GM21528 (cell line): ENCODE data around the gene SPCS1.
A peak's percentile ranks its signal among the peaks of the same experiment; 100 is the strongest.

ENCODE experiments used
- ATAC-seq: cut with Tn5 transposase; IDR thresholded peaks from one replicate; pipeline ENCODE4 v1.9.1; 2021; ENCODE audit warnings: mild to moderate bottlenecking, moderate library complexity; ENCODE audit not compliant: unreplicated experiment, low FRiP score

SPCS1 gene

DNA sequence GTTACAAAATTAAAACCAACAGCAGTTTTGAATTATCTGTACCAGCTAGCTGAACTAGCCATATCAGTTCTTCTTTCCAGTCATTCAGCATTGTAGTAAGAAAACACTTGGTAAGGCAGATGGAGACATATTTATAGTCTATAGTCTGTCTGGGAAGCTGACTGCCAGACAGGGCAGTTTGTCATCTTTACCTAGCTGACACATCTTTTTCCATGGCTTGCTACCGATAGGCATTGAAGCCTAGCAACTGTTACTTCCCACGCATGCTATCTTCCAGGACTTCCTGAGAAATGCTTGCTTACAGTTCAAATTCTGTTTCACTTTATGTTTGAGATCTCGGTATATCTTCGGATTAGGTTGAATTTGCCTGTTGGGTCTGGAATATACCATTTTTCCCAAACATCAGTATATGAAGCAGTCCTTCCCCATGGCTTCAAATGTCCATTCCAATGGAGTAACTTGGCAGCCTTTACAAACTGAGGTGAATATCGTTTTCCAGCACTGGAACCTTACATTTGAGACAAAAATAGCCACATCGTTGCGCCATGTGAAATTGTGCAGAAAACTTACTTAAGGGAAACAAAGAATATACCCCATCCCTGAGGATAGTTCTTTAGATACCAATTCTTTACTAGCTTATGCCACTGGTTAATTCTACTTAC lies 11.2 kb upstream of the SPCS1 start:
- ATAC-seq: no peak

DNA sequence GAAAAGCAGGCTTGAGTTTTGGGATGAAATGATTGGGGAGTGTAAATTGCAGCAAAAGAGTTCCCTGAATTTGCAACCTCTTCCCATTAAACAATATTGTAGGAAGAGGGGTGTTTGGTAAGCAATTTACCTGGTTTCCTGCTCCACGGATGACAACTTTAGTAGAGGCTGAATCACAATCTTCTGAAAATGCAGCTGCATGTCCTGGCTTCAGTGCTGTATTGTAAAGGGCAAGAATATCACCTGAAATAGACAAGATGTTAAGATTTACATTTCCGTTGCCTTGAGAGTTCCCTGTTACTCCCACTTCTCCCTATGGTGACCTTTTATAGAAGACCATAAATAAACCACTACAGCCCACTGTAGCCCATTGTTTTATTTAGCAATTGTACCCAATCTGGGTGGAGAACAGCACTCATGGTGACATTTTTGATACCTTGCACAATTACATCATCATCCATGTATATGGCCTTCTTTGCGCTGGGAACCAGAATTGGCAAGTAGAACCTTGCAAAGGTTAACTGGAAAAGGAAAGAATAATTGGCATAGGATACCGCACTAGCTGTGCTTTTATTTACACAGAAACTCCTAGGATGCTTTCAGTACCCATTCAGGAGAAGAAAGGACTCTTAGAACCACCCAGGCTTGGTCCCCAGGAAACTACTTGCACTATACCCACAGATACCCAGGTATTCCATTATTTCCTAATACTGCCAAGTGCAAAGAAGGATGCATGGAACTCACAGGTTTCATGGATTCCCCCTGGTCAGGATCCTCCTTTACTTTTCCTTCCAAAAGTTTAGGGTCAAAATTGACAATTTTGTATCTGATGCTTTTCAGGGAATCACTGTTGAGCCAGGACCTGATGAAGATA lies 9.9 kb upstream of the SPCS1 start:
- ATAC-seq: no peak

DNA sequence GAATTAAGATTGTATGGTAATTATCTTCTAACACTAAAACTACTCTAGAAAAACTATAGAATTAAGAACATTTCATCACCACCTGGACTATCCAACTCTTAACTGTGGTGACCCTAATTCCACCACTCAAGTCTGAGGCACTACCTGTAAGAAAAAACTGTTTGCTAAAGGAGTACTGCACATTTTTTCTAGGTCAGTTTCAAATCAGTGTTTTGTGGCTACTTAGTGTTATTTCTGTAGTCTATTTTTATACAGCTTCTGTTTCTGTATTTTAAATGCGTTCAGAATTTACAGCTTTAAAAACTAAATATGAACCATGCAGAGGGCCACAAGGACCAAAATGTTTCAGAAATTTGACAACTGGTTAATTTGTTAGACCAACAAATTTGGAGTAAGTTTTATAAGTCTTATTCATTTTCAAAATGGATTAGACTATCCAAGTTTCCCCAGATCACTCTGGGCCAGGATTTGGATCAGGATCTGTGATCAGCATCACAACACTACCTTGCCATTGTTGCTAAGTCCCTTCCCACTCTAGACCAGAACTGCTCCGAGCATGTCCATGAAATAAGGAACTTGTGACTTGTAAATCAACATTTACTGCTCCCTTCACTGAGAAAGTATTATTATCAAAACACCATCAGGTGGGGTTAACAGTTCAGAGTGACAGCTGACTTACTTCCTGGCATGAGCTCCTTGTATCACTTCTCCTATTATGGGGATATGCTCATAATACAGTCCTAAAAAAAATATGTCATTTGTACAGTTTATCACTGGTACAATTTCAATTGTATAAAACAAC lies 8.9 kb upstream of the SPCS1 start:
- ATAC-seq: no peak

DNA sequence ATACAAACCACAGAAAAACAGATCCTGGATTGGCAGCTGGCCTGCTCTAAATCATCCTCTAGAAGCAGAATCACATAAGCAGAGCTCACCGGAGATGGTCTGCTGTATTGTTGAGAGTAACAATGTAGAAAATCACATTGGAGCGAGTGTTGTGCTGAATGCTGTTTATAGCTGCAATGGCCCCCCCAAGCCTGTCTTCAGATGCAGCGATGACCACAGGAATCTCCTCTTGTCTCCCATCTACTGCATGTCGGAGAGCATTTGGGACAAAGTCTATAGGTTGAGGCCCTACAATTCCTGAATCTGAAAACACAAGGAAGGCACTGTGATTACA lies 8.3 kb upstream of the SPCS1 start:
- ATAC-seq: no peak

DNA sequence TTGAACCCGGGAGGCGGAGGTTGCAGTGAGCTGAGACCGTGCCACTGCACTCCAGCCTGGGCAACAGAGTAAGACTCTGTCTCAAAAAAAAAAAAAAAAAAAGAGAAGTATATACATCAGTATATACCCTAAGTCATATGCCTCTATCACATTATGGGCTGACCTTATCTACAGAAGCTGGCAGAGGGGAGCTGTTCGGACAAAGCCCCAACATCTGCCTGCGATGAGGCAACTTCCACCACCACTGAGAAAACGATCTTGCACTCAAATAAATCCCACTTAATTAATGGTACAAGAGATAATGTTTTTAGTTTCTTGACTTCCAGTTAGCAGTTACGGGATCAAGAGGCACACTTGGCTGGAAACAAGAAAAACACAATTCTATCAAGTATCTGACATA lies 2.6 kb upstream of the SPCS1 start:
- ATAC-seq: no peak

DNA sequence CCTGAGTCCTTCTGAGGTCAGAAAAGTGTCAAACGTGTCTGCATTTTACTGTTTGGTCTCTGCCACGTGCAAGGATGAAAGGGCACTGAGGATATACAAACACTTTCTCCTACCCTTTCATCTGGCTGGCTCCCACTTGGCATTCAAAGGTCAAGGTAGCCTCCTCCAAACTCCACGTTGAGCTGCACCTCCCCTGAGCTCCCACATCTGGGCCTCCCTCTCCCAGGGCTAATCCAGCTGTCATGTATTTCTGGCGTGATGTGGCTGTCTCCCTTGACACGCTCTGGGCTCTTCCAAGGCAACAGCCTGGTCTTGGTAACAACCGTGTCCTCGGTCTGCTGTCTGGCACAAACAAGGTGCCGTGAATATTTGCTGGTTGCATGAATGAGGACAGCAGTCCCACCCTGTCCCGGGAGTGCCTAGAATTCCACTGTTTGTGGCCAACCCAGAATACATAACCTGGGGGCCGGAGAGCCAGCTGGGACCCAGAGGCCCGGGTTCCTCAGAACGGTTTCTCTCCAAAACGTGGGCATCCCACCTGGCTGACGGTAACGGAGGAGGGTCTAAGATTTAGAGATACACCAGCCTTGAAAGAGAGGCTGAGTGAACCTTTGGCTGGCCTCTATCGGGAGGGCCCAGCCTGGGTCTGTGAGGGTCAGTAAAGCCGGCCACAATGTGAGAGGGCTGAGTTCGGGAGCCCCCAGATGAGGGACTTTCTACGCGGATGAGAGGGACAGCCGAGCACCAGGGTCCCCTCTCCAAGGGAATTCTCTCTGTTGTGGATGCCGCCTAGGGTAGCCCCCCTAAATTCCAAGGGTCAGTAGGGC lies 1.1 kb upstream of the SPCS1 start:
- ATAC-seq: peak; percentile 7

DNA sequence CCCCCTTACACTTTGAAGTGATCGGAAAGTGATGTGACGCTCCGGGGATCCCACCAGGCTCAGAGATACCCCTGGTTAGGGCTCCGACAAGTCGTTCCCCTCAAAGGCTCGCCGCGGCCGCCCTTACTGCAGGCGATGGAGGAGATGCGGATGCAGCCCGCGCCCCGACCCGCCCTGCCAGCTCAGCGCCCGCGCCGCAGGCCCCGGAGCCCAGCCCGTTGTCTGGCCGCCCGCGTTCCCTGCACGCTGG lies 543 bp upstream of the SPCS1 start:
- no peak for ATAC-seq

DNA sequence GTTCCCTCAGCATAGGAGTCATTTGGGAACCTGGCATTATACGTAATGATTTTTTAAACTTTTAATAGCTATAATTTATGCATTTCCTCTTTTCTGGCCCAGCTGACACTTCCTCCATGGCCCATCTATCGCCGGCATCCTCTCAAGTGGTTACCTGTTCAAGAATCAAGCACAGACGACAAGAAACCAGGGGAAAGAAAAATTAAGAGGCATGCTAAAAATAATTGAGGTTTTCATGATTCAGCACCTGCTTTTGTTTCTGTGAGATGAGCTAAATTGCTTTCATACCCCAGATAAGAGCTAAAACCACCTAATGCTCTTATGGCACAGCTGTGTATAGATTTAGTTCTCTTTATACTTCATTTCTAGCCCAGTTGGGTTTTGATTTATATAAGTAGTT lies 1.7 kb downstream of the SPCS1 start:
- no peak for ATAC-seq

DNA sequence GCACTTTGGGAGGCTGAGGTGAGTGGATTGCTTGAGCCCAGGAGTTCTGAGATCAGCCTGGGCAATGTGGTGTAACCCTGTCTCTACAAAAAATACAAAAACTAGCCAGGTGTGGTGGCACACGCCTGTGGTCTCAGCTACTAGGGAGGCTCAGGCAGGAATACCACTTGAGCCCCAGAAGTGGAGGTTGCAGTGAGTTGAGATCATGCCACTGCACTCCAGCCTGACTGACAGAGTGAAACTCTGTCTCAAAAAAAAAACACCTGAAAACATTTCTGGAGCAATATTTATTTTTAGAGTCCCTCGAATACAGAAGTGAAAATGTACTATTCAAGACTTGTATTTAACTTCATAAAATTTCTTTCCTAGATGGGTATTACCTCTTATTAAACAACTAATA lies 4.6 kb downstream of the SPCS1 start:
- no peak for ATAC-seq

DNA sequence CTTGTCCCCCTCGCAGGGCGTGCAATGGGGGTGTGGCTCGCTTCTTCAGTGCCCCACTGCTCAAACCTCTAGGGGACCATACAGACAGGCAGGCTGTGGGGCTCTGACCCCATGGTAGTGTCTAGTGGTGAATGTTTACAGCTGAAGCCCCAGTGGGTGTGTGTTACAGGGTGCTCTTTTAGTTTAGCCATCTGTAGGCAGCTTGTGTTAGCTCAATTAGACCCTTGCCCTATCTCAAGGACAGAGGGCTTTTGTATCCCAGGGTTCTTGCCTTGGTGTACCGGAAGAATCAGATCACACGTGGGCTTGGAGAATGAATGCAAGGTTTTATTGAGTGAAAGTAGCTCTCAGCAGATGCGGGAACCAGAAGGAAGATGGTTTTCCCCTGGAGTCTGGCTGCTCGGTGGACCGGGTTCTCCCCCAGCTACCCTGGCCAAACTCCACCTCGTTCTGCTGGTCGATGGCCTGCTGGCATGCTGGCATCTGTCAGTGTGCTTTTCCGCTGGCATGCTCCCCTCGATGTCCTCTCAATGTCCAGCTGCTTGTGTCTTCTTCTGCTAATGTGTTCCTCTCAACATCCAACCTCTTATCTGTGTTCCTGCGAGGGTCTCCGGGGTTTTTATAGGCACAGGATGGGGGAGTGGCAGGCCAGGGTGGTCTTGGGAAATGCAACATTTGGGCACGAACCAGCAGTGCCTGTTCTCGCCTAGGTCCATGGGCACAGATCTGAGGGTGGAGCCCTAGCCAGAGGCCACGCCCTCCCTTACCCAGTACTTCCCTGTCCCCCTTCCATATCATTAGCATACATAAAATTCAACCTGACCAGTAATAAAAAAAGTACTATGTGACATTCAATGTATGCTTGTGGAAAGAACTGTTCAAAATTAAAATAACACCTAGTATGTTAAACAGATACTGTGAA lies 6.6 kb downstream of the SPCS1 start:
- ATAC-seq: no peak

DNA sequence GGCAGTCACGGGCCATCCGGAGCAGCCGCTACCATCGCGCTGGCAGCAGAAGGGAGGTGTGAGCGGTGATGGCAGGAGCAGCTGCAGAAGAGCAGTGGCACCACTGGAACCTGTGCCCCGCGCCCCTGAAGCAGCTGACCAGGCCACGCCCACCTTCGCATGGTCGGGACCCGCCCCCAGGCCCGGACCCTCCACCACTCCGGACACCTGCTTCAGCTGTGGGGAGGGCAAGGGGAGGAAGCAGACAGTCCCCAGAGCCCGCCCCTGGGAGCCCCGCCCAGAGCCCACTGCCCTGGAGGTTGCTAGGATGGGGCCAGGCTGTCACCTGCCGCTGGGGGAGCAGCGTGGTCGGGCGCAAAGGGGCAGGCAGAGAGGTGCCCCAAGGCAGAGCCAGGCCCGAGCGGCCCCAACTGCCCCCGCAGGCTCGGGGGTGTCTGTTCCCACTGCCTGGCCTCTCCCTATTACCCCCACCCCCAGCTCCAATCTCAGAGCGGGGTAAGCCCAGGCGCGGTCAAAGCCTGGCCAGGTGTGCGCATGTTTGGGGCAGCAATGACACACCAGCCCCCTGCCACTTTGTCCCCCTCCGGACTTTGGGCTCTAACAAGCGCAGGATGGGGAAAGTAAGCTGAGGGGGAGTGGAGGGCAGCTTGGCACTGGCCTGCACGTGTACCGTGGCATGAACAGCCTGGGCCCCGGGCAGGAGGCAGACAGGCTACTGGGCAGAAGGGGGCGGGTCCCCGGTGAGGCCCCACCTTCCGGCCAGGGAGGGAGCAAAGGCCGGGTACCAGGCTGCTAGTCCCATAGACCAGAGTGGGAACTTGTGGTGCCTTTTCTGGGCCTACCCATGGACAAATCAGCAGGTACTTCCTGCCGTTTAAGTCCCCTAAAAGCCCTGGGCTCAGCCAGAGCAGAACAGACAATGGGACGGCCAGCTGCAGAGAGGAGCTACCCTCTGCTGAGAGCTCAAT lies 8.7 kb downstream of the SPCS1 start:
- ATAC-seq: no peak

DNA sequence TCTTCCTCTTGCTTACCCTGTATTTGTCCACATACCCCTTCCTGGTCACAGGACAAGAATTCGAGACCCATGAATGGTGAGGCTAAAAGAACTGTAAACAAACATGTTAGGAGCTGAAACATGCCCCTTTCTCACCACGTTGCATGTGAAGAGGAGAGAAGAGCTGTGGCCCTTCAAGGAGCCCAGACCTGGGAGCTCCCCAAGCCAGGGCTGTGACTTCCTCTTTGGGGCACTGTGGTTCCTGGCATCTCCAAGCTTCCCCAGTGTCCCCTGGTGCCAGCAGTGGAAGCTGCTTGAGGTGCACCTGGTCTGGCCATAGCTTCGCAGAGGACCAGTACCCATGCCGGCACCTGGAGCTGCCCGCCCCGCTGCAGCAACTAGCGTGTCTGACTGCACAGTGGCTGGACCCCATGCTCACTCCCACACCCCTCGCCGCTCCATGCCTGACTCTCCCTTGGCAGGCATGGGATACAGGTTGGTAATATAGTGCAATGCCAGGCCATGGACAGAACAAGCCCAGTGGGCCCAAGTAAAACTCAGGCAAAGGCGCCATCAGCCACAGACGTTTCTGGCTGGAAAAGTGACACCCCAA lies 9.9 kb downstream of the SPCS1 start:
- ATAC-seq: no peak

DNA sequence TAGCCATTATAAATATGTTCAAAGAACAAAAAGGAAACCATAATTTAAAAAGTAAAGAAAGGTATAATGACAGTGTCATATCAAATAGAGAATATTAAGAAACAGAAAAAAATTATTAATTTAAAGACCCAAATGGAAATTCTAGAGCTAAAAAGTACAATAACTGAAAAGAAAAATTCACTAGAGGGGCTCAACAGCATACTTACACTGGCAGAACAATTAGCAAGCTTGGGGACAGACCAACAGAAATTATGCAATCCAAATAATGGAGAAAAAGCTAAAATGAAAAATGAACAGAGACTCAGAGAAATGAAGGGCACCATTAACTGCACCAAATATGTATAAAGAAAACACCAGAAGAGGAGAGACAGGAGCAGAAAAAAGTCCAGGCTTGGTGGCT lies 13.7 kb downstream of the SPCS1 start:
- ATAC-seq: no peak

DNA sequence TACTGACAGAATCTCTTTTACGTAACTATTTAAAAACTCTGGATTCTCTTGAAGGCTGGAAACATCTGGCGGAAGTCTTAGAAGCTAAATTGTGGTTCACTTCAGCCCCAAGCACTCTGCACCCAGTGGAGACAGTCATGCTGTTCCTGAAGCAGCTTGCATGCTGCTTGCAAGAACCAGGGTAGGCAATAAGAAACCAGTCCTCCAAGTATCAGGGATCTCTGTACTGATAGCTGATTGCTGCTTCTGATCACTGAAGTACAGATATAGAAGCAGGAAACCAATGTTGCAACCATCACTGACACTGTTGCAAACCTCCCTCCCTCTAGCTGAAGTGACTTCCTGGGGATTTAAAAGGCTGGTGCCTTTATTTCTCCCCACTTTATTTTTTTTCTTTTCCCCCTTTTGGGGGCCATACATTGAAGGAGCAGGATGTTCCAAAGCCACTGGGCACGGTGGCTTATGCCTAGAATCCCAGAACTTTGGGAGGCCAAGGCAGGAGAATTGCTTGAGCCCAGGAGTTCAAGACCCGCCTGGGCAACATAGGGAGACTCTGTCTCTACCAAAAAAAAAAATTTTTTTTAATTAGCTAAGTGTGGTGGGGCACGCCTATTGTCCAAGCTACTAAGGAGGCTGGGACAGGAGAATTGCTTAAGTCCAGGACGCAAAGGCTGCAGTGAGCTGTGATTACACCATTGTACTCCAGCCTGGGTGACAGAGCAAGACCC lies 15.3 kb downstream of the SPCS1 start:
- peak; percentile 68 for ATAC-seq

DNA sequence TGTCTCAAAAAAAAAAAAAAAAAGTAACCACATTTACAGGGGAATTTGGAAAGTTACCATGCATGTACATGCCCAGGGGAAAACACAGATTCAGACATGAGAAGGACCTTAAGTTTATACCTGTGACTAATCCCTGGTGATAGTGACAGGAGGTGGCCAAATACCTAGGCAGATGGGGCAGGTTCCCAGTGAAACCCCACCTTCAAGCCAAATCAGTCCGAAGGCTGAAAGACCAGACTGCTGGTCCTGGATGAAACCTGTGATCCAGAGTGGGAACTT lies 15.8 kb downstream of the SPCS1 start:
- ATAC-seq: no peak

DNA sequence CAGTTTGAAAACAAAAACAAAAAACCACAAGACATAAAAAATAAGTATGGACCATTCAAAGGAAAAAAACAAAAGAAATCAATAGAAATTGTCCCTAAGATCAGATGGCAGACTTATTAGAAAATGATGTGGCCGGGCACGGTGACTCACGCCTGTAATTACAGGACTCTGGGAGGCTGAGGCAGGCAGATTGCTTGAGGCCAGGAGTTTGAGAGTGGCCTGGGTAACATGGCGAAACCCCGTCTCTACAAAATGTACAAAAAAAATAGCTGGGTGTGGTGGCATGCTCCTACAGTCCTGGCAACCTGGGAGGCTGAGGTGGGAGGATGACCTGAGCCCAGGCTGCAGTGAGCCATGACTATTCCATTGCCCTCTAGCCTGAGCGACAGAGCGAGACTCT lies 16.6 kb downstream of the SPCS1 start:
- no peak for ATAC-seq

DNA sequence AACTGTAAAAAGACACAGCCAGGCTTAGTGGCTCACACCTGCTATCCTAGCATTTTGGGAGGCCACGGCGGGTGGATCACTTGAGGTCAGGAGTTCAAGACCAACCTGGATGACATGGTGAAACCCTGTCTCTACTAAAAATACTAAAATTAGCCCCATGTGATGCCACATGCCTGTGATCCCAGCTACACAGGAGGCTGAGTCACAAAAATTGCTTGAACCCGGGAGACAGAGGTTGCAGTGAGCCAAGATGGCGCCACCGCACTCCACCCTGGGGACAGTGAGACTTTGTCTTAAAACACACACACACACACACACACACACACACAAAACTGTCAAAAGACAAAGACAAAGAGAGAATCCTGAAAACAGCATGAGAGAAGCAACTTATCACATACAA lies 18.0 kb downstream of the SPCS1 start:
- ATAC-seq: no peak

DNA sequence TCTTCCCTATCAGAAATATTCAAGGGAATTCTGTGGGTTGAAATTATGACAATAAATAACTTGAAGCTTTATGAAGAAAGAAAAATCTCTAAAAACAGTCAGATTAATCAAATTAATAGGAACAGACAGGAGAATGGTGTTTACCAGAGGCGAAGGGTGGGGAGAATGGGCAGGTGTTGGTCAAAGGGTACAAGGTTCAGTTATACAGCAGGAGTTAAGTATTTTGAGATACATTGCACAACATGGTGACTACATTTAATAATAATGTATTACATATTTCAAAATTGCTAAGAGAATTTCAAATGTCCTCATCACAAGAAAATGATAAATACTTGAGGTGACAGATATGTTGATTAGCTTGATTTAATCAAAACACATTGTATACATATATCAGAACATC lies 18.6 kb downstream of the SPCS1 start:
- no peak for ATAC-seq
